LNCaP clone FGC (cell line): ENCODE results near the gene PYGL.

Experiments used
- DNase-seq: peaks from one replicate; pipeline ENCODE4 v3.0.0-alpha.2; 2011; ENCODE audit warnings: low read depth
- H3K4me3 ChIP-seq: 2 replicates; pipeline ENCODE4 v1.5.1; 2011; ENCODE audit warnings: mild to moderate bottlenecking, low read depth, low read length, control low read depth
- TF ChIP-seq, protein P1 (sequence below): IDR thresholded peaks from 2 replicates; pipeline ENCODE4 v1.5.1; 2012; ENCODE audit warnings: mild to moderate bottlenecking; ENCODE audit not compliant: control insufficient read depth, insufficient read depth; ENCODE audit errors: extremely low read depth

The PYGL gene

DNA sequence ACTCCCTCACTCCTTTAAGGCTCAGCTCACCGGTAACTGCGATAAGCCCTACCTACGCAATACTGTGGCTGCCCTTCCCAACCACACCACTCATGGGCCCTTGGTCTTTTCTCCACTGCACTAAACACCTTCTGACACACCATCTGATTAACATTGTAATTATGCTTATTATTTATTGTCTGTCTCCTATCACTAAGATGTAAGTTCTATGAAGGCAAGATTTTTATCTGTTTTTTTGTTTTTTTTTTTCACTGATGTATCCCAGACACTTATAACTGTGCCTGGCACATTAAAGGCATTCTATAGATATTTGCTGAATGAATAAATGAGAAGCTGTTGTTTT is 34.2 kb upstream of the PYGL start:
- H3K4me3 ChIP-seq, result no peak overlapping the region
- no peak for DNase-seq
- TF ChIP-seq, protein P1, sequence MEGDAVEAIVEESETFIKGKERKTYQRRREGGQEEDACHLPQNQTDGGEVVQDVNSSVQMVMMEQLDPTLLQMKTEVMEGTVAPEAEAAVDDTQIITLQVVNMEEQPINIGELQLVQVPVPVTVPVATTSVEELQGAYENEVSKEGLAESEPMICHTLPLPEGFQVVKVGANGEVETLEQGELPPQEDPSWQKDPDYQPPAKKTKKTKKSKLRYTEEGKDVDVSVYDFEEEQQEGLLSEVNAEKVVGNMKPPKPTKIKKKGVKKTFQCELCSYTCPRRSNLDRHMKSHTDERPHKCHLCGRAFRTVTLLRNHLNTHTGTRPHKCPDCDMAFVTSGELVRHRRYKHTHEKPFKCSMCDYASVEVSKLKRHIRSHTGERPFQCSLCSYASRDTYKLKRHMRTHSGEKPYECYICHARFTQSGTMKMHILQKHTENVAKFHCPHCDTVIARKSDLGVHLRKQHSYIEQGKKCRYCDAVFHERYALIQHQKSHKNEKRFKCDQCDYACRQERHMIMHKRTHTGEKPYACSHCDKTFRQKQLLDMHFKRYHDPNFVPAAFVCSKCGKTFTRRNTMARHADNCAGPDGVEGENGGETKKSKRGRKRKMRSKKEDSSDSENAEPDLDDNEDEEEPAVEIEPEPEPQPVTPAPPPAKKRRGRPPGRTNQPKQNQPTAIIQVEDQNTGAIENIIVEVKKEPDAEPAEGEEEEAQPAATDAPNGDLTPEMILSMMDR, result no peak

DNA sequence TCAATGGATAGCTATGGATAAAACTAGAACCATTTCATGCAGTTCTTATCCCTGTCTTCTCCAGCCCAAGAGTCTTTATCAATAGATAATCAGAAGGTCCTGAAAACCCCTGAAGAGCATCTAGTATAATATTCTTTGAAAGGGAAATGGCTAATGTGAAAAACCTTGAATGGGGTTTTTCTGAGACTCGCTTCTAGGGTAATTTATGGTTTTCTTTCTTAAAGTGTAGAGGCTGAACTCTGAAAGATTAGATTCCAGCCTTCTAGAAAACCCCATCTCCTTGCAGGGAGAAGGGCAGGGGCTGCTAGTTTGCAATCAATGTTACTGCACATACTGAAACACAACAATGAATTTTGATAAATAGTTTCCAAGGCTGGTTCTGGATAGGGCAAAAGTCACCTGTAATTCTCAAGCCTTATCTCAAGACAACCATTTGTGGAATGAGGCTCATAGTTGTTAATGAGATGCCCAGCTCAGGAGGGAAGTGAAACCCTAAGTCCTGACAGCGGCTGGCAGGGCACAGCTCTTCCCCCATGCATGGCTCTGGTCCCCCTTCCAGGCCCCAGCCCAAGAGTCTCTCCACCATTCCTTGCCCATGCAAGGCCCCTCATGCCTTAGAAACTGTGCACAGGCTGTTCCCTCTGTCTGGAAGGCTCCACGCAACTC is 33.7 kb upstream of the PYGL start:
- no peak overlapping the region for H3K4me3 ChIP-seq
- TF ChIP-seq, protein P1, result no peak
- no peak for DNase-seq

DNA sequence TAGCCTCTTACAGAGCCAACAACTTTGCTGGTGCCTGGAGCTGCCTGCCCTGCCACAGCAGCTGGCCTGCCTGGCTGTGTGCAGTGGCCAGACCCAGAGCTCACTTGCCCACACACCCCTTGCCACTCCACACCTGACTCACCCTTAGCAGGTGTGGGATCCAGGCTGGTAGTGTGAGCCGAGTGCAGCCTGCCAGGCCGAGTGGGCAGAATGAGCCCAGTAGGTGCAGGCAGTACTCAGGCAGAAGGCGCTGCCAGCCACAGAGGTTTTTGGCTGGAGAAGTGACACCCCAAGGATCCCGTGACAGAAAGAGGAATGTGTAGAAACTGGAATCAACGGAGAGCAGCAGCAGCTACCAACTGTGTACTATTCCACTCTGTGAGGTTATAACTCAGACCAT is 29.8 kb upstream of the PYGL start:
- no peak overlapping the region for H3K4me3 ChIP-seq
- no peak for DNase-seq
- TF ChIP-seq, protein P1, result no peak

DNA sequence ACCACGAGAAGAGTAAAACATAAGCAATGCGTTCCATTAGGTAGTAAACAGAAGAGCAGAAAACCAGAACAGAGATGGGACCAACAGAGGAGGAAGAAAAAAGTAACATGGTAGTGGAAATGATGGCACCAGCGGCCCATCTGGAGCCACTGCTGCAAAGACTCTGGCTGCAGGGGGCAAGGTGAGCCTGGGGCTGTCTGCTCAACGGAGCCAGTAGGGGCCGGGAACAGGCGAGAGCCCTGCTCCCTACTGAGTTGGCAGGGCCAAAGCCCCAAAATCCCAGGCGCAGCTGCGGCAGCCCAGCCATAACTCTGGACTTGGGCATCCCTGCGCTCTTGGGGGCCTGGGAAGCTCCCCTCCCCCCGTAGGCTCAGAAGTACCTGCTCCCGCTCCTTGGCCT is 28.5 kb upstream of the PYGL start:
- DNase-seq, result no peak
- no peak overlapping the region for H3K4me3 ChIP-seq

DNA sequence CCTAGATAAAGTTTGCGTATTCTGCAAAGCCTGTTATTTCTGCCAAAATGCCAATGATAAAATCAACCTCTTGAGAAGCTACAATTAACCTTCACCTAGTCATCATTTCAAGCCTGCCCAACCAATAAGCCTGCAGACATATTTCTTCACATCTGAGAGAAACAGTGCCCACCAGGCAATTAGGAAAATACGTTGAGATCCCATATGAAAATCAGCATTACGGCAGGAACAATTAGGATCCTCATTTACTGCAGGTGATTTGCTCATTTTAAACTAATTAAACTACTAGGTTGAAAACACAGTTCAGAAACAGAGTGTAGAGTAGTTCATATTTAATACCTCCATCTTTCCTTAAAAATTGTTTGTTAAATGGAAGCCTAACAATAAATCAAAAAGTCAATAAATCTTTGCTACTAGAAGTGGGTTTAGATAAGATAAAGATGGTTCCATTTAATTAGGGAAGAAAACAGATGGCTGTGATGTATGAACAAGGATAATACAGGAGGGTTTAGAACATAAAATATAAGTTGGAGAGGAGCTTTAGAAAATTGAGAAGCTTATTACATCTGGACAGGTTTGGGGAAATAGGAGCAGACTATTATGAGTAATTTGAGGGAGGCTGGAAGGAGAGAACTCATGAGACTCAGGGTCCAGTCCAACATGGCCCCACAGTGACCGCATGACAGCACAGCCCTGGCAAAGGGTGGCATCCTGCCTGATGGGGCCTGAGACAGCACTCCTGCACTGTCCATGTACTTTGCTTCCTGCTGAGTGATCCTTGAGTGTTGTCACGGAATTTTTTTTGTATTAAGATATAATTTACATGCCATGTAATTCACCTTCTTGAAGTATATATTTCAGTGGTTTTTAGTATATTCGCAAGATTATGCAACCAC is 26.9 kb upstream of the PYGL start:
- TF ChIP-seq, protein P1, result no peak
- no peak overlapping the region for H3K4me3 ChIP-seq
- no peak for DNase-seq

More for the DNA sequence above, 28.5 kb upstream of the PYGL start:
- TF ChIP-seq, protein P1, result no peak

DNA sequence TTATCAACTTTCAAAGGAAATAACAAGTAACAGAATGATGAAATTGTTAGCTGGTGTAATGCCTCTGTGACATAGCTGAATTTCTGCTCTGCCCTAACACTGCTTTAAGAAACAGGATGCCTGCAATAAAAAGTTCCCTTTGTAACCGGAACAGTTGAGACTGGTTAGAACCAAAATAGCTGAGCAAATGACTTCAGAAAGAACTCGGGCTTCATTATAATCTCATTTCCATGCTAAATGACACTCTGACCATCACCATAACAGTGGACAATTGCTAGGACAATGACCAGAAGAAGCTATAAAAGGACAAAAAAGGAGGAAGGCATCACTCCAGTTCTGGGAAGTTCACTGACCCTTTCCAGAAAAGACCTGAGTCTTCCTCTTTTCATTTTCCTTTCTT is 23.5 kb upstream of the PYGL start:
- H3K4me3 ChIP-seq, result no peak overlapping the region
- DNase-seq, result no peak
- TF ChIP-seq, protein P1, result no peak
